GM12874 (cell line): ENCODE data around the gene PYGL.

ENCODE experiments used
- CTCF ChIP-seq: IDR thresholded peaks from 2 replicates; pipeline ENCODE4 v1.5.1; 2011; ENCODE audit warnings: low read depth, mild to moderate bottlenecking, control low read depth, low read length, moderate library complexity; ENCODE audit not compliant: insufficient read depth

The PYGL gene

GRCh38 chr14:50943943-50944646 lies at the start of gene PYGL:
PYGL (minus strand) TSS chr14:50944483; CDS start chr14:50944403, 80 bp downstream.
- no peak for TF ChIP-seq CTCF

GRCh38 chr14:50985859-50986331 lies 41.6 kb upstream of the PYGL start:
- TF ChIP-seq CTCF, result no peak

GRCh38 chr14:50985124-50985858 lies 41.0 kb upstream of the PYGL start:
- no peak for TF ChIP-seq CTCF

GRCh38 chr14:50984036-50984710 lies 39.9 kb upstream of the PYGL start:
- no peak for TF ChIP-seq CTCF

DNA sequence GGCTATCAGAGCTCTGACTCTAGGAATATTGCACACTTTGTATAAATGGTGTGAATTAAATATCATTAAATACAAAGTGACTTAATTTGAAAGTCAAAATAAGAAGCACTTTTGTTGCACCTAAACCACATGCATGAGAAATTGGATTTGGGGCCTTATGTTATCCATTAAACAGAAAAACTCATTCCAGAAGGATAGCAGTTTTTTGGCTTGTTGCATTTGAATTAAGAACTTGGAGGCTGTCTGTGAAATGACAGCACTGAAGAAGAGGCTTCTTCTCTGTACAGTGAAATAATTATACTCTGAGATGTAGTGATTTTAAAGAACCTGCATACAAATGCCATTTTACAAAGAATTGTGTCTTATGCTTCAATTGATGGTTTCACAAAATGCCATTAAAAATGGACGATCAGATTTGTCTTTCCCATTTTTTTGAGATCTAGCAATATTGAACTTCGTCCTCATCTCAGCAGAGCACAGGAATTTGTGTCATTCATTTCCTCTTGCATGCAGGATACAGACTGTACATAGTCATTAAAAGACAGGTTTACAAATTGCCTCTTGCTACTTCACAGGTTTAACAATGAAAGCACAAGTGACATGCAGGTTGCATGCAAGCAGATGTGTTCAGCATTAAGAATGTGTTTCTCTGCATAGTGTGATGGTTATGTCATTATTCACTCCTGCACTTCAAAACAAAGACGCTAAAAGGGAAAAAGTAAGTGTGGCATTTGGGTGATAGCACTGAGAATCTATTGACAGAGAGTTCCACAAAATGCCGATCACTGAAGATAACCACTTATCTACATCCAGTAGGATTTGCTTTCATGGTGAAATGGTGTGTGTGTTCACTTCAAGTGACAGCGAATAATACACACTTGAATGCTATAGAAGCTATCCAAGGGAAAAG lies 35.9 kb upstream of the PYGL start:
- TF ChIP-seq CTCF, result no peak

GRCh38 chr14:50978888-50979287 lies 34.6 kb upstream of the PYGL start:
- TF ChIP-seq CTCF, result no peak
